ENCODE measurements around the gene CTNNA2. TPM values are rescaled to one million over a fixed set of nuclear protein-coding genes. Genes with fewer than 3 reads are reported as not detected.
"Not testable (repeated sequence)": the region's sequence is repeated elsewhere in the genome, so short reads cannot be mapped to it uniquely, and the experiment has no call there.

Gene CTNNA2
- polyA plus RNA-seq, 1 donor = 0.52 TPM

DNA sequence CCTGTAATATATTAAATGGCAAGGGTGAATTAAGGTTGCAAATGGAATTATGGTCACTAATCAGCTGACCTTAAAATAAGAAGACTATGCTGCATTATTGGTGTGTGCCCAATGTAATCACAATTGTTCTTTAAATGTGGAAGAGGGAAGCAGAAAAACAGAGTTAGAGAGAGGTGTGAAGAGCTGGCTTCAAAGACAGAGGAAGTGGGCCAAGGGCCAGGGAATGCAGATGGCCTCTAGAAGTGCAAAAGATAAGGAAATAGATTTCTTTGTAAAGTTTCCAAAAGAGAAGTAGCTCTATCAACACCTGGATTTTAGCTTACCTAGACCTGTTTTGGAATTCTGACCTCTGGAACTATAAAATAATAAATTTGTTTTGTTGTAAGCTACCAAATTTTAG, 515.7 kb downstream of the CTNNA2 start:
- no peak for DNase-seq (ENCODE audit: low read depth)

DNA sequence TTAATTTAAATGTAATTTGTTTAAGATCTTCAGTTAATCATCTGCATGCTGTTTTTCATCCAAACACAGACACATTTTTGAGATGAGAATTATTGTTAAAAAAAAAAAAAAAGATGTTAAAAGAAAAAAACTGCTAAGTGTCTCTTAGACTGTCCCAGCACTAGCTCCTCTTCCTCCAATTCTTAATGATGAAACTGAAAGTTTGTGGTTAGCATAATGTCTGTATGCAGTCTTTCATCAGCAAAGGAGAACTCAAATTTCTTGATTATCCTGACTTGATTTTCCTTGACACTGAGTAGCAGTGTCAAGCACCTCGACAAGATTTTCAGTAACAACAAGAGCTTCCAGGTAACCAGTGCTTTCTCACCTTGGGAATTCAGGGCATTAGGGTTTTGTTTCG, 517.3 kb downstream of the CTNNA2 start:
- DNase-seq (ENCODE audit: low read depth) = no peak

DNA sequence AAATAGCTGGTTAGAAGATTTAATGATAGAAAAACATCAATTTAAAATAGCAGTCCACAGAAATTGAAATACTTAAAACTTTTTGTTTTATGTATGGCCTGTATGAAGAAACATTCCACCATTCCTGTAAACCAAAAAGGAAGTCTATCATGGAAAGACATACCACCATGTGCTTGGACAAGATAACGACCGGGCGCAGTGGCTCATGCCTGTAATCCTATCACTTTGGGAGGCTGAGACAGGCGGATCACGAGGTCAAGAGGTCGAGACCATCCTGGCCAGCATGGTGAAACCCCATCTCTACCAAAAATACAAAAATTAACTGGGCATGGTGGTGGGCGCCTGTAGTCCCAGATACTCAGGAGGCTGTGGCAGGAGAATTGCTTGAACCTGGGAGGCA, 519.8 kb downstream of the CTNNA2 start:
- not testable (repeated sequence) for DNase-seq (ENCODE audit: low read depth)

DNA sequence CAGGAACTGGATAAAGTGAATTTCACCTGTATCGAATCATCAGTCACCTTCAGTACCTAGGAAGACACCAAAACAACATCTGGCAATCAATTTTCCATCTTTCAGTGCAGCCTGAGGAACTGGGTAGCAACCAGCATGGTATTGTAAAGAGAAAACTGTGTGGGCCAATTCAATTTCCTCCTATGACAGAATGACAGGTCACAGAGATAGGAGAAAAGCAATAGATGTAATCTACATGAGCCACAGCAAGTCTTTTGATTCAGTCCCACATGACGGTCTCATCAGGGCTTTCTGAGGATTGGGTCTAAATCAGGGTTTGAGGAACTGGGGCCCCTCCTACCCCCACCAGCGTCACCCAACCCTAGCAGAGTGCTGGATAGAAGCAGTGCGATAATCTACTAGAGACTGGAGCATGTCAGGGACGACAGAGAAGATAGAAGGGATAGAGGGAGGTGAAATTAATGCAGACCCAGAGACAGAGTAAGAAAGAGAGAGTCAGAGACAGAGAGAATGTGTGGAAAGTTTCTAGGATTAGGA, 523.0 kb downstream of the CTNNA2 start:
- no peak for DNase-seq (ENCODE audit: low read depth)

DNA sequence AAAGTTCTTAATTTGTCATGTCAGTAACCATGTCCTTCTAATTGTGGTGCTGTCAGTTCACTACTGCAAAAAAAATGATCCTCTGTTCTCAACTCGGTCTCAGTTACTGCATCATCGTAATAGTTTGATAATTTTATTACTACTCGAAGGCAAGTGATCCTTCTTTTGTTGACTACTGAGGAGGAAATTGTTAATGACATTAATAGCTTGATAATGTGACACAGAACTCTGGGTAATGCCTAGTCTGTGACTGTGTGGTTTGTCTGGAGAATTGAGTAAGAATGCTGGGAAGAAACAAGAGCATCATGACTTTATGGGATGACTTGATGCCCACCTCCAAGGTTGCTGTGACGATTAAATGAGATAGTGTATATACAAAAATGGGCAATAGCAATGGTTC, 524.5 kb downstream of the CTNNA2 start:
- DNase-seq (ENCODE audit: low read depth) = no peak

DNA sequence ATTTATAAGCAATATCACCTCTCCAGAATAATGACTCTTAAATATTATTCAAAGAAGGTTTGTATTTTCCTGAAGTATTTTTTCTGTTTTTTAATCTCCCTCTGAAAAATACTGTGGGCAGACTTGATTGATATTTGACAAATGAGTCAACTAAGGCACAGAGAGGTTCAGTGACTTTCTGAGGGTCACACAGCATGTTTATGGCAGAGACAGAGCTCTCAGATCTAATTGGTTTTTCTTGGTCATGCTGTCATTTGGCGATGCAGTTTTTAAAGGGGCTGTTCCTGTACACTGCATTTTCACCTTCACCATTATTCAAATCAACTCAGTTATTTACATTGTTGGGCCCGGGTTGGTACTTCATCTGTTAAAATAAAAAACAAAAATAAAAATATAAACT, 527.4 kb downstream of the CTNNA2 start:
- DNase-seq (ENCODE audit: low read depth) = no peak

DNA sequence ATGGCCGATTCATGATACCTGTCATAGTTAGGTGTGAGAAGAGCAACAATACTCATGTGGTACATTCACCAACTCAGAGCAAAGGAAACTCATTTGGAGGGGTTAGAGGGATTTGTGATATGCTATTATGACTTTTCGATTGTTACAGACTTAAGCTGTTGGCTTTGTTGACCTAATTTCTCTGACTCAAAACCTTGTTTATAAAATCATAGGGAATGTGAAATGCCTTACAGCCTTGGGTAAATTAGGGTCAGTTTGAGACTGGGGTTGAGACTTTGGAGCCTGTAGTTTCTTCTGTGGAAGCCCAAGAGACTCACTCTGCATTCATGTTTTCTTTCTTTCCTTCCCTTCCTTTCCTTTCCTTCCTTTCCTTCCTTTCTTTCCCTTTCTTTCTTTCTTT, 529.8 kb downstream of the CTNNA2 start:
- DNase-seq (ENCODE audit: low read depth) = no peak

DNA sequence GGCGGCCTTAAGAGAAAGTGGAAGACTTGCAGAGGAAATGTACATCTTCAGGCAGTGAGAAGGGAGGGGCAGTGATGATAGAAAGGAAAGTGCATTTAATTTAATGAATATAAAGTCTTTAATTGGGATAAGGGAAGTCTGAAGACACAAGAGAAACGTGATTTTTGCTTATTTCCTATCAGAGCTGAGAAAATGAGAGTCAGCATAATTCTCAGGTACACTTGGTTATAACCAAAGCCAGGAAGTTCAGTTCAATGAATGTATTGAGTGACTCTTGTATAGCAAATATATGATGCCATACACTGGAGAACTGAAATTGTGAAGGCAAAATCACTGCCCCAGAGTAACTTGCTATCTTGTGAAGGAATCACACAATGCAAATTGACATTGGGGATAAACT, 535.4 kb downstream of the CTNNA2 start:
- no peak for DNase-seq (ENCODE audit: low read depth)

DNA sequence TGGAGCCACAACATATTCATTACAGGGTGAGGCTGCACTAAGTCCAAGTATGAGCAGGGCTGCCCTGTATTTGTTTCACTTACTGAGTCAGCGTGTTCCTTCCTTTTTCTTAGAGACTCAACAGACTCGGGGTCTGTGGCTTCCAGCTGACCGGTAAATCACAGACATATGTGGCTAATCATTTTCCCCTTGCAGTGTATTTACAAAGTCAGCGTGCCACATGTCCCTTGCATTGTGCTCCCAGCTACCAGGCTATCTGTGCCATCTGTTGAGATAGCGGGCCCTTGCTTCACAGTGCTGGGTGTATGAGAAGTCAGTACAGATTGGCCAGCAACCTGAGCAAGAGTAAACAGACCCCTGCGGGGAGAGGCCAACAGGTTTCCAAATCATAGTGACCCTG, 537.4 kb downstream of the CTNNA2 start:
- DNase-seq (ENCODE audit: low read depth) = no peak

DNA sequence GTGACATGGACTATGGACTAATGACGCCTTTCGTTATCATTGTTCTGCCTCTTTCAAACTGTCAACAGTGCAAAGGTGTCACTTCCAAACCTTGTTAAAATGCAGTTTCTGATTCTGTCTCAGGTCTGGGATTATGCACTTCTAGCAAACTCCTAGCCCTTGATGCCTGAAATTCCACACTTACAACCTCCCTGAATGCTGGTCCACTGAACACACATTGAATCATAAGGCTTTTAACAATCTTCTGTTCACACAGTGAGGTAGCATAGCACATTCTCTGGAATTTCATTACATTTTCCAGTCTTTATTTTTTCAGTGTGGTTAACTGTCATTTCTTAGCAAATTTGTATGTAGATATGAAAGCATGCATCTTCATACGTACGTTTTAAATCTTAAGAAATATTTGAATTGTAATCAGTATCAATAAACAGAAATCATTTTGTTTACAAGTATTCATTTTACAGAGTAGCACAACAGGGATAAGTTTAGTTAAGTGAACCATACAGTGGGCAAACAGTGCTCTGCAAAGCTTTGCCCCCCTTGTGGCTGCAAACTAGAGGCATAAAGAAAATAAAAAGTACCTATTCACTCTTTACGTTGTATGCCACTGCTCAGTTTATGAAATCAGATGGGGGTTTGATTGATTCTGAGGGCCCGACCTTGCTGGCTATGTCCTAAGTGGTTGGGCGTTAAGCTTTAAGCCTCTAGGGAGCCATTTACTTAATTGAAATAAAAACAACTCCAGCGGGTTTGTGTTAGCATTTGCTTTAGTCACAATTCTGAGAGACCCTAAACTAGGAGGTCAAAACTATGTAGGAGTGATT, 540.9 kb downstream of the CTNNA2 start:
- no peak for DNase-seq (ENCODE audit: low read depth)

DNA sequence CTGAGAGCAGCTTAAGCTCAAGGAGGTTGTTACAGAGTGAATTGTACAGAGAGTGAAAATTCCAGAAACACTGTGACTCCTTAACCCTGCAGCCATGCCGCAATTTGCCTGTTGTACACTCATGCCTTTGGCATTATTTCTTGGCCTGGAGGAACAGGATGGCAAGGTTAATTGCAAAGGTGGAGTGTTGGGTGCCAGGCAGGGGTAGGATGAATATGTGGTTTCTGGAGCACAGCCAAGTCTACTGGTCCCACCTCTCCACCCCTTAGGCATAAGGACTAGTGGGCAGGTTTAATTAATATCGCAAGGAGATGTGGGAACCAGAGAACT, 541.5 kb downstream of the CTNNA2 start:
- DNase-seq (ENCODE audit: low read depth) = no peak

DNA sequence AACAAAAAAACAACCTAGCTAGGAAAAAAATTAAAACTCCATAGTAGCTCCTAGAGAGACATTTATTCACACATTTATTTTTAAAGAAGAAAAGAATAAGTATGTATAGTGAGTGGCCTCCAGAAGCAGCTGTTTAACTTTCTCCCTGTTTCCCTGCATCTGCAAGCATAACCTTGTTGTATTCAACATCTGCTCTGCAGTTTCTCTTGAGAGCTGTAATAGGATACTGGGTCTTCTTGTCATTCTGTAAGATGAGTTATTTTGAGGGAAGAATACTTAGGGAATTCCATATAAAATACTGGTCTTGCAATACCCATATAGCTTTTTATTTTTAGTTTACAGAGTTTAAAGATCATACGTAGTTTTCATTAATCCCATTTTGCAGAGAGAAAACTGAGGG, 545.1 kb downstream of the CTNNA2 start:
- DNase-seq (ENCODE audit: low read depth) = no peak

DNA sequence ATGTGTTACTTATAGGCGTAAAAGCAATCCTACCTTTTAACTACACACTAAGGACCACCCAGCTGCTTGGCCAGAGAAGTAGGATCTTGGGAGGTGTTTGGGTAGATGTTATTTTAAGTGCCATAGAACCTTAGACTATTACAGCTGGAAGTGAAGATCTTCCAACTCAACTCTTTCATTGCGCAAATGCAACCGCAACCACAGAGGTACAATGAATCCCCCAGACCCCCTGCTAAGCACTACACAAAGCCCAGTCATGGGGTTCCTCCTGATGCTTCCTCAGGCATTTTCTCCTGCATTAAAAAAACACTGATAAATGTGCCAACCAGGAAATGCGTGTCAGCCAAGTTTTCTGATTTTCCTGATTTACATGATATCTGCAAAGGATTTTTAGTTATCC, 545.7 kb downstream of the CTNNA2 start:
- DNase-seq (ENCODE audit: low read depth) = no peak

DNA sequence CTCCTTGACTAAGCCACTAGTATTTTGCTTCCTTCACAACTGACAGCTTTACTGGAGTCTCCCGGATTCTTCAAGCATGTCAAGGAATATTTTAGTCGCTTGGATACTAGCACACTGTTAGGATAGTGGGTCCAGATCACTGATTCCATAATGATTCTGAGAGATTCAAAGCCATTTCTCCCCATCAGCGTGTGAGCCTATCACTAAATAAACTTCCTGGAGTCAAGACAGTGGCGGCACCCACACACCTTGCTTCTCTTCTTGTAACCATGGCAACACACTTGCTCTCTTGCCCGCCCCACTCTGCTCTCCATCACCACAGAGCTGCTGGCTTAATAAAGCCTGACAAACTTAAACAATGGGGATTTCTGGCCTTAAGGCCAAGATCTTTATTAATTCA, 546.6 kb downstream of the CTNNA2 start:
- DNase-seq (ENCODE audit: low read depth) = no peak

DNA sequence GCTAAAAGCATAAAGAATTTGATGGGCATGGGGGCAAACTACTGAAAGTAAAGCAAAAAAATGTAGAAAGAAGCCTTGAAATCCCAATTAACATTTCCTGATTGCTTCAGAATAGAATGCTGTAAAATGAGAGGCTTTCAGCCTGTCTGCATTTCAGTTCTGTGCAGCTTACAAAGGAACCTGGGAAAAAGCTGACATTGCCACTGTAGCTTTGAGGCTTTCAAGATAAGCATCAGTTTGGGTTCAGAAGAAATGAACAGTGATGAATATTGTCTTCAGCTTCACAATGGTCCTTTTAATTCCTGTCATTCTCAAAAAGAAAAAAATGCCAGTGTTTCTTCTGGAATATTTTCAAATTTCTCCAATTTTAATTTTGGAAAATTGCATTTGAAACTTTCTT, 549.0 kb downstream of the CTNNA2 start:
- DNase-seq (ENCODE audit: low read depth) = no peak

DNA sequence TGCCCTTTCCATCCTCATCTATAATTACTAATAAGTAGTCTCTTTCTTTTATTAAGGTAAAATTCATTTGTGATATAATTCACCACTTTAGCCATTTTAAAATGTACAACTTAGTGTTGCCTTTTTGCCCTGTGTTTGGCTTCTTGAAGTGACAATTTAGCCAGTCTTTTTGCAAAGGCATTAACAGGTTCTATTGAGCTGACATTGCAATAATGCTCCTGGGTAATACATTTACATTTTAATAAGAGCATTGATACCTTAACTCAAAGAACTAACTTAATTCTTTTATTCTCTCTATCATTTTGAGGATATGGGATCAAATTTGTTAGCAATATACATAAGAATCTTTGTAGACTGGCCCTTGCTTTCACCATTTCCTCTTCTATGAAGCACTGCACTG, 549.4 kb downstream of the CTNNA2 start:
- DNase-seq (ENCODE audit: low read depth) = no peak

DNA sequence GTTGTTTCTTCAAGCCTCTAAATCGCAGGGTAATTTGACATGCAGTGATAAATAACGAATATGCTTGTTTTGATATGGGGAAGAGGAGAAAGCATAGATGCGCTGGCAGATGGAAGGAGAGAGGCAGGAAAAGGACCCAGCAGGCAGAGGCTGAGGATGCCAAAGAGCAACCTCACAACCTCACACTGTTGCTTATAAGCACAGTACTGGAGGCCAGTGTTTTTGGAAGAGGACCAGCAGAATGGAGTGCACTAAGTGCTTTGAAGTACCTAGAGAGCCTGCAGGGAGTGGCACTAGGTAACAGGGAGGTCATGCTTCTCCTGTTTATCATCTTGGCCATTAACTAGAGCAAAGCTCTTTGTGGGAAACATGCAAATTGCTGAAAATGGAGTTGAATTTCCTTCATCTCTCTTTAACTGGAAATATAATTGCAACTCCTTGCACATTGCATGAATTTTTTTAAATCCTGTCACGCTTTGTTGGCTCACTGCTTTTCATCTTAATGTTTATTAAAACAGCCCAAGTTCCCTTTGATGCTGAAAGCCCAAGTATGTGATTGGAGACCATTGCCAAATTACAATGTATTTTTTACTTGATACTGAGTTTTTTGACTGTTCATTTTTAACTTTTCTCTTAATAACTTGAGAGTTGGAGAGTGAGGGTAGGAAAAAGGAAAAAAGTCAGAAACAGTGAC, 555.3 kb downstream of the CTNNA2 start:
- DNase-seq (ENCODE audit: low read depth) = no peak

DNA sequence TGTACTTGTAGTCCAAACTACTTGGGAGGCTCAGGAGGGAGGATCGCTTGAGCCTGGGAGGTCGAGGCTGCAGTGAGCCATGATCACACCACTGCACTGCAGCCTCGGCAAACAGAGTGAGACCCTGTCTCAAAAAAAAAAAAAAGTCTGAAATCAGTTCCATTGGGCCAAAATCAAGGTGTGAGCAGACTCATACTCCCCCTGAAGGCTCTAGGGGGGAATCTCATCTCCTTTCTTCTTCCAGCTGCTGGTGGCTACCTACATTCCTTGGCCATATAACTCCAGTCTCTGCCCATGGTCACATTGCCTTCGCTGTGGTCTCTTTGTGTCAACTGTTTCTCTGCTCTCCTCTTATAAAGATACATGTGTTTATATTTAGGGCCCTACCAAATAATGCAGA, 557.7 kb downstream of the CTNNA2 start:
- no peak for DNase-seq (ENCODE audit: low read depth)

DNA sequence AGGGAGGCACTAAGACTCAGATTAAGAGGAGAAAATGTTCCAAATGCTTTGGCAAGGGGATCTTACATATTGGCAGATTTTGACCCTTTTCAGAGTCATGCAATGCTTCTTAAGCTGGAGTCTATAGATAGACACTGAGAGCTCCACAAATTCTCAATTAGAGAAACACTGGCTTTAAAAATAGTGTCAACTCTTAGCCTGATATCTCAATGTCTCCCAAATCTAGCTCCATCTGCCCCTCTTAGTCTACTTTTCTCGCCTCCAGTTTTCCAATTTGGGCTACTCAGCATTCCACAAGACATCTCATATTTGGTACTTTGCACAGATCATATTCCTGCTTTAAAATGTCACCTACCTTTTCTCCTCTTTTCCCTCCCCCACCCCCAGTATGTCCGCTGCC, 559.1 kb downstream of the CTNNA2 start:
- DNase-seq (ENCODE audit: low read depth) = no peak

DNA sequence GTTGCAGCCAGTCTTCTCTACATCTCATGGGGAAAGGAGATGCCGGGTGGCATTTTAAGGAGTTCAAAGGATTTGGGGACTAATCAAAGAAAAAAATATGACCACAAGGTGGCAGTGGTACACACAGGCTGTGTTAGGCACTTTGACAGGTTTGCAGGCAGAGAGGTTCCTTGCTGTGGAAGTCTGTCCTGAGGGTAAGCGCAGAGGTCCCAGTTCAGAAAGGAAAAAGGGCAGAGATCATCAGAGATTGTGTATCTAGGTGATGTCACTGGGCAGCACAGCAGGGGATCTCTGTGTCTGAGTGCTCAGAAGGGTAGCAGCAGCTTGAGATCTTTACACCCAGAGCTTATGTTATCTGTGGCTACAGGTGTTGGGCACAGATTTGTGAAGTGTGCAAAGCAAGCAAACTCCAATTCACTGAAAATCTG, 560.3 kb downstream of the CTNNA2 start:
- DNase-seq (ENCODE audit: low read depth) = peak; percentile 9

DNA sequence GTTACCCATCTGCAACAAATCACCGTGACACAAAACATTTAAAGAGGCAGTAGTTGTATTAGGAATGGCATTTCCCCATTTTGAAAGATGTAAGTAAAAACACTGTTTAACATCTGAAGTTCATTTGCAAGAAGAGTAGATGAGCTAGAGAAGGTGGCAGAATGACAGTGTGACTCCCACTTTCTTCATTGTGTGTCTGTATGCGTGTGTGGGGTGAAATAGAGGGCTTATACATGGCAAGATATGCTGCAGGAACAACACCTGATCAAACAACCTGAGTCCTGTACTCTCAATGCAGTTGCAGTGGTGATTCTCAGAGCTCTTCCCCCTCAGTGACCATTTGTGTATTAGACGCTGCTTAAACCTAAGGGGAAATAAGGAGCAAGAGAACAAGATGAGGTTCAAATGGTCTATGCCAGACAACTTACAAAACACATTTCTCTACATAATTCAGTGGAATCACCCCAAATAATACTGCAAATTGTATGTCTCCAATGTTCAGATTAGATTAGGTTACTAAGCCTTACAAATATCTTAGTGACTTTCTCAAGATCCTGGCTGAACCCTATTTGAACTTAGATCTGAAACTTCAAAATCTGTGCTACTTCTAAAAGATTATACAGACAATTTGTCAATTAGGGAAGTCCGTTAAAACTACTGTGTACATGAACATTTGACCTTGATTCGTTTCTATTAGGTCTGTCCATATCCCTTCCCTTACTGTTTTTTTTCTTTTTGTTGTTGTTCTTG, 561.6 kb downstream of the CTNNA2 start:
- no peak for DNase-seq (ENCODE audit: low read depth)

DNA sequence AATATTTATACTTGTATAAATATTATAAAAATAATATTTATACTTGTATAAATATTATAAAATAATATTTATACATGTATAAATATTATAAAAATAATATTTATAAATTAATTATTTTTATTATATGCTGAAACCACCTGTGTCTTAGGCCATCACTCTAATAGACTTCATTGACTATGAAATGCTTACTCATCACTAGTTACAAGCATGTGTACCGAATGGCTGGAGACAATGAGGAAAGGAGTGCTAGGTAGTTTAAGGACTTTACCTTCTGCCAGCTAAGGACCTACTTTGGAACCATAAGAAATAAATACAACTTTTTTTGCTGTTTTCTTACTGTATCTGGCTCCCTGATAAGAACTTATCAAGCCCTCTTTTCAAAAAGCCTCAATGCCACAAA, 562.9 kb downstream of the CTNNA2 start:
- DNase-seq (ENCODE audit: low read depth) = no peak

Data from forelimb muscle (tissue), 1 donor.